Upper lobe of left lung (tissue), 6 donors: ENCODE results near the gene CD6. TPM values are rescaled to one million over a fixed set of nuclear protein-coding genes. Genes with fewer than 3 reads are reported as not detected.

Experiments
- ATAC-seq, 2 donors: fragments of 200-7000 bp; cut with Tn5 transposase; one replicate each; pipeline ENCODE4 v1.9.1; 2022; ENCODE audit warnings: mild to moderate bottlenecking in 2 of 2, moderate library complexity in 2 of 2; ENCODE audit not compliant: low FRiP score in 2 of 2
- DNase-seq, 2 donors: peaks; one replicate each; pipeline ENCODE4 v3.0.0-alpha.2; 2019 to 2020
- H3K27ac ChIP-seq, 4 donors: fragments of 200-600 bp; sonication (generic); one replicate each; pipeline ENCODE4 v1.5.1; 2016 to 2019
- H3K27me3 ChIP-seq, 4 donors: fragments of 200-600 bp; sonication (generic); one replicate each; pipeline ENCODE4 v1.5.1; 2017 to 2019
- H3K36me3 ChIP-seq, 4 donors: fragments of 200-600 bp; sonication (generic); one replicate each; pipeline ENCODE4 v1.5.1; 2016 to 2019
- H3K4me1 ChIP-seq, 4 donors: fragments of 200-600 bp; sonication (generic); one replicate each; pipeline ENCODE4 v1.5.1; 2018 to 2019
- H3K4me3 ChIP-seq, 4 donors: fragments of 200-600 bp; sonication (generic); one replicate each; pipeline ENCODE4 v1.5.1; 2017 to 2019; ENCODE audit warnings: mild to moderate bottlenecking in 2 of 4, moderate library complexity in 1 of 4
- H3K9me3 ChIP-seq, 4 donors: fragments of 200-600 bp; sonication (generic); one replicate each; pipeline ENCODE4 v1.5.1; 2018 to 2019
- CTCF ChIP-seq, 6 experiments: fragments of 450-650 bp in 4 of 6; fragments of 200-600 bp in 2 of 6; sonication (generic) in 2 of 6; IDR thresholded peaks; one replicate each; pipeline ENCODE4 v1.5.1; 2016 to 2019; ENCODE audit warnings: antibody characterized with exemption in 6 of 6
- EP300 ChIP-seq, 4 donors: sonication (generic); formaldehyde crosslinking; IDR thresholded peaks; one replicate each; pipeline ENCODE4 v1.5.1; 2017; ENCODE audit warnings: antibody characterized with exemption in 4 of 4, control low read depth in 2 of 4
- POLR2A ChIP-seq, 4 donors: fragments of 450-650 bp; IDR thresholded peaks; one replicate each; pipeline ENCODE4 v1.5.1; 2016 to 2017; ENCODE audit warnings: antibody characterized with exemption in 4 of 4, mild to moderate bottlenecking in 2 of 4
- POLR2AphosphoS5 ChIP-seq, 2 donors: sonication (generic); formaldehyde crosslinking; IDR thresholded peaks; one replicate each; pipeline ENCODE4 v1.5.1; 2017; ENCODE audit warnings: antibody characterized with exemption in 2 of 2
- WGBS, 2 donors: methylation state at CpG; one replicate each; pipeline ENCODE4 v1.1.5; 2017 to 2018; 5-methylcytosine and 5-hydroxymethylcytosine counted together
- total RNA-seq, 6 donors: library from RNA; depleted of rRNA in 4 of 6; stranded (reverse); fragments of >200 nt in 4 of 6; gene quantifications; one replicate each; pipeline versions ENCODE4 v1.1.0 to v1.2.1, GENCODE V29; 2016 to 2021
- donor health status: DM: no; HTN: no; CAD: no; lungs with moderate emphysema.
- donor health status: DM: no; HTN: yes; CAD: no; lungs with severe emphysema.

Gene CD6
- total RNA-seq, 6 donors from 2014 or later, result 3.8 to 27.2 (median 5.3) TPM

GRCh38 chr11:61022311-61023085, 51.0 kb downstream of the CD6 start:
- no peaks in the 10 kb centered on the region for H3K9me3 ChIP-seq
- WGBS, 2 donors, result 46% methylated on average over 9 to 10 of the region's 10 CpGs
- no peaks in the 10 kb centered on the region for H3K27me3 ChIP-seq
- no peak overlapping the region for H3K4me3 ChIP-seq
- H3K4me1 ChIP-seq, result peaks cover 11 to 48% (median 24%) of the 10 kb centered on the region in 4 donors
- no peaks in the 10 kb centered on the region for H3K36me3 ChIP-seq
- H3K27ac ChIP-seq, result peak overlapping the region in 3 of 4 donors; percentile 24 to 54 (median 42)
- peak; percentile 45 to 66 for TF ChIP-seq POLR2AphosphoS5 (IDR thresholded peaks at IDR 0.05)
- TF ChIP-seq EP300 (IDR thresholded peaks at IDR 0.05), result no peak
- DNase-seq (no peak), ATAC-seq (no peak)

- no peak overlapping the region for H3K4me3 ChIP-seq
- no peak for DNase-seq
- 55 to 63% methylated on average over 13 to 18 of the region's 18 CpGs for WGBS, 2 donors
- no peaks in the 10 kb centered on the region for H3K36me3 ChIP-seq
- H3K27ac ChIP-seq, result peak overlapping the region in 1 of 4 donors; percentile 54
- no peaks in the 10 kb centered on the region for H3K9me3 ChIP-seq
- TF ChIP-seq POLR2AphosphoS5 (IDR thresholded peaks at IDR 0.05) (no peak), POLR2A (IDR thresholded peaks at IDR 0.05) (no peak), CTCF (IDR thresholded peaks at IDR 0.05) (no peak), EP300 (IDR thresholded peaks at IDR 0.05) (no peak)
- no peaks in the 10 kb centered on the region for H3K27me3 ChIP-seq
- ATAC-seq, result no peak
- peaks cover 11 to 48% (median 25%) of the 10 kb centered on the region in 4 donors for H3K4me1 ChIP-seq
Observed at GRCh38 chr11:61023086-61023965, 51.8 kb downstream of the CD6 start.

GRCh38 chr11:61023966-61024295, 52.5 kb downstream of the CD6 start:
- Histone ChIP-seq H3K4me1 (peaks cover 11 to 48% (median 25%) of the 10 kb centered on the region in 4 donors), H3K4me3 (no peak overlapping the region), H3K27me3 (no peaks in the 10 kb centered on the region), H3K36me3 (no peaks in the 10 kb centered on the region), H3K9me3 (no peaks in the 10 kb centered on the region), H3K27ac (no peak overlapping the region)
- ATAC-seq (no peak), DNase-seq (no peak)
- TF ChIP-seq CTCF (IDR thresholded peaks at IDR 0.05) (no peak), POLR2A (IDR thresholded peaks at IDR 0.05) (no peak), POLR2AphosphoS5 (IDR thresholded peaks at IDR 0.05) (no peak), EP300 (IDR thresholded peaks at IDR 0.05) (no peak)
- 37 to 39% methylated on average over 5 of the region's 5 CpGs for WGBS, 2 donors

GRCh38 chr11:61024938-61025820, 53.7 kb downstream of the CD6 start:
- peaks cover 11 to 48% (median 25%) of the 10 kb centered on the region in 4 donors for H3K4me1 ChIP-seq
- no peak overlapping the region for H3K4me3 ChIP-seq
- TF ChIP-seq CTCF (IDR thresholded peaks at IDR 0.05), result no peak
- no peak for TF ChIP-seq POLR2AphosphoS5 (IDR thresholded peaks at IDR 0.05)
- no peak for TF ChIP-seq POLR2A (IDR thresholded peaks at IDR 0.05)
- no peak for TF ChIP-seq EP300 (IDR thresholded peaks at IDR 0.05)
- no peak for DNase-seq
- WGBS, 2 donors, result 91 to 92% methylated on average over 14 of the region's 14 CpGs
- H3K36me3 ChIP-seq, result no peaks in the 10 kb centered on the region
- no peak for ATAC-seq
- H3K9me3 ChIP-seq, result no peaks in the 10 kb centered on the region
- no peaks in the 10 kb centered on the region for H3K27me3 ChIP-seq
- H3K27ac ChIP-seq, result no peak overlapping the region

GRCh38 chr11:61025821-61026120, 54.3 kb downstream of the CD6 start:
- WGBS, 2 donors, result 67 to 70% methylated on average over 5 of the region's 5 CpGs
- no peak for ATAC-seq
- Histone ChIP-seq H3K36me3 (no peaks in the 10 kb centered on the region), H3K4me1 (peaks cover 11 to 48% (median 25%) of the 10 kb centered on the region in 4 donors), H3K9me3 (no peaks in the 10 kb centered on the region), H3K27me3 (no peaks in the 10 kb centered on the region), H3K4me3 (no peak overlapping the region), H3K27ac (no peak overlapping the region)
- TF ChIP-seq CTCF (IDR thresholded peaks at IDR 0.05), result no peak
- TF ChIP-seq POLR2AphosphoS5 (IDR thresholded peaks at IDR 0.05), result no peak
- no peak for TF ChIP-seq POLR2A (IDR thresholded peaks at IDR 0.05)
- no peak for TF ChIP-seq EP300 (IDR thresholded peaks at IDR 0.05)
- DNase-seq, result no peak
